GM18907 (cell line): ENCODE results near the gene PPM1H.
"Not testable (repeated sequence)": the region's sequence is repeated elsewhere in the genome, so short reads cannot be mapped to it uniquely, and the experiment has no call there.

Experiments
- ATAC-seq: cut with Tn5 transposase; IDR thresholded peaks from one replicate; pipeline ENCODE4 v1.9.1; 2021; ENCODE audit warnings: mild to moderate bottlenecking, moderate library complexity; ENCODE audit not compliant: unreplicated experiment

PPM1H gene

DNA sequence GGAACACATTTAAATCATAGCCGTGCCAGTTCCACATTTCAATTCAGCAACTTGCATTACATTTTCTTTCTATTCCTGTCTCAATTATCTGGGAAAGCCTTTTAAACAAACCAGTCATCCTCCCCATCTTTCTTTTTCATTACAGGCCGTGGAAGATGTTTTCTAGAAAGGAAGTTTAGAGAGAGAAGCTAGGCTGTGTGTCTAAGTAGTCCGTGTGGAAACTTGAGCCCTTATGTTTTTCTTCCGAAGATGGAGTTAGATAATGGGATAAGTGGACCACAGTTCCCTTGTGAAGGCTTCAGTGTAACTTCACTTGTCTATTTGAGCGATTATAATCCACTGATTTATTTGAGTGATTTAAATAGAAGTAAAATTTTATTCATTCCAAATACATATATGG lies 12.4 kb upstream of the PPM1H start:
- ATAC-seq, result no peak

DNA sequence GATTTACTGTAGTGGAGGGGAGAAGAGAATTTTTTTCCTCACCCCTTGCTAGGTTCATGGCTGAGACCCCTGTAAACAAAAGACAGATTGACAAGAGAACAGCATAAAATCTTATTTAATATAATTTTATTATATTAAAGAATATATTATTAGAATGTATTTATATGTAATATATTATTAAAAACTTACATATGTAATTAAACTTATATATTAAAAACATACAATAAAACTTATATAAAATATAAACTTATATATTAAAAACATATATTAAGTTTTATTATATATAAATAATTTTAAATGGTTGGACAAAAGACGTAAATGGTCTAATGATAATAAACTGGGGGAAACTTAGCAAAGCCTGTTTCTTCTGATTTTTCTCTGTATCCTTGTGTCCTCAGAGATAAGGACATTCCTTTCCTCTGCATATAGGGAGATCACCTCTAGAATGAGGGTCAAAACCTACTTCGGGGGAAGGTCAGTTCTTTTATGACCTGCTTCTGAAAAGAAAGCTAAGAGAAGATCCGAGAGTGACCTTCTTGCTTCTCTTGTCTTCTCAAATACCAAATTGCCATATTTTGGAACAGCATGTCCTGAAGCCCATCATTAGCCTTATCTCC lies 8.9 kb upstream of the PPM1H start:
- ATAC-seq, result no peak

DNA sequence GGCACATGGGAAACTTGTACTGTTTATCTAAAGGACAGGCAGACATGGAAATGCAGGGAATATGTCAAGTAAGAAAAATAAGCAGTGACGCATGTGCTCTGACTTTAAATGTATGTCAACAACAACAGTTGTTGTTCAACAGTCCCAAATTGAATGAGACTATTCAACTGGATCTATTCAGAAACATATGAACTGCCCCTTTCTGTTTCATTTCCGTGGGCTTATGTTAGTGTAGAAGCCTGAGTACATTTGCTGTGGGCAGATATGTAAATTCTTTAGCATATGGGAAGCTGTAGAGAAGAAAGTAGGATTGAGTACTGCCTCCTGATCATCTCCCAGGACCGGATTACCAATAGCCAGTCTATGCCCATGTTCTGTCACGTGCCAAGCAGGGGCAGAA lies 7.4 kb upstream of the PPM1H start:
- ATAC-seq, result not testable (repeated sequence)

DNA sequence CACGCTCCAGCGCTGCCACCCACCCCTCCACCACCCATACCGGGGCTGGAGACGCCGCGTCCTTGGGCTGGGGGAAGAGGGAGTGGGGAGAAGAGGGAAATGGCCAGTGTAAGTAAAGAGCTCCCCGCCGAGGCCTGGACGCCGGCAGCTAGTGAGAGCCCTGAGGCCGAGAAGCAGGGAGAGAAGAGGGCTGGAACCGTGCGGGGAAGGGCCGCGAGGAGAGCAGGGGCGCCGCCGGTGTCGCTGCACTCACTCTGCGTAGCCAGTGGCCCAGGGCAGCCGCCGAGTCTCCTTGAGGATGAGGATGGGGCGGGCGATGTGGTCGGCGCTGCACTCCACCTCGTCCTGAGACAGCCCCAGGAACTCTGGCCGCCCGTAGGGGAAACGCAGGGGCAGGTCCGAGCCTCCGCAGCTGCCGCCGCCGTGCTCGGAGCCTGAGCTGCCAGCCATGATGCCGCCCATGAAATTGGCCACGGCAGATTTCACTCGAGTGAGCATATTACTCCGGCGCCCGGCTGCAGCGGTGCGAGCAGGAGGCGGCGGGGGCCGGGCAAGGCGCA lies 631 bp downstream of the PPM1H start:
- peak; percentile 54 for ATAC-seq

DNA sequence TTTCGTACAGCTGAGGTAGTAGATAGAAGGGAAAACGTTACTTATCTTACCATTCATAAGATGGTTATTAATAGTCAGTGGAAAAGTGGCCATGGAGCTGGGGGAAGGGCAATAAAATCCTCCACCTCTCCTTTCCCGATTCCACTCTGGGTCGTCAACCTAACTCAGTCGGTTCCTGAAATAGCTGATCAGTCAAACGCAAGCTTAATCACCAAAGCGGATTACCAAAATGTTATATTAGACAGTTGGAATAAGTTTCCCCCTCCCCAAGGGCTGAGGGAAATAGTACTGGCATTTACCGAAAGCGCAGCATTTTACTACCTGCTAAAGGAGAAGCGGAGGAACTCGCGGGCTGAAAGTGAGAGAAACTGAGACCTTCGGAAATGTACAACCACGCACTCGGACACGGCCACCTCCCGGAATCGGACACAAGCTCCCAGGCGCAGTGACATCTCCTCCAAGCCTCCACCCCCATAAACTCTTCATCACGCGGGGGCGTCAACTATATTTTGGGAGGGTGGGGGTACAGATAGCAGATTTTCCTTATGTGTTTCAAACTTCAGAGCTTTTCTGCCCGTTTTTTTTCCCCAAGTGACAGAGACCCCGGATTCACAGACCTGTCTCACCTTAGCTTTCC lies 1.2 kb downstream of the PPM1H start:
- ATAC-seq, result no peak

DNA sequence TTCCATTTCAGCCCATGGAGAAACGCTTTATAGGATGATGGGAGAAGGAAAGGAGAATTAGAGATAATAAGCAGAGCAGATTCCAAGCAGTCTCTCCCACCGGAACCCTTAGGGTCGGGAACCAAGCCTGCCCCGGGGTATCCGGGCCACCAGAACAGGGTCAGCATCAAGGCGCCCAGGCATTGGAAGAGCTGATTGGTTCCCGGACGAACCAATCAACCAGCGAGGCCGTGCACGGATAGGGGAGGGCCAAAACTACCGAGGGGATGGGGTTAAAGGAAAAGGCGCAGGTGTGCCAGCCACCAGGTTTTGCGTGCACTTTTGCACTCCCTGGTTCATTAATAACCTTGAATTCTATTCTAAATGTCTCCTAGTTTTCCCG lies 1.7 kb downstream of the PPM1H start:
- no peak for ATAC-seq

DNA sequence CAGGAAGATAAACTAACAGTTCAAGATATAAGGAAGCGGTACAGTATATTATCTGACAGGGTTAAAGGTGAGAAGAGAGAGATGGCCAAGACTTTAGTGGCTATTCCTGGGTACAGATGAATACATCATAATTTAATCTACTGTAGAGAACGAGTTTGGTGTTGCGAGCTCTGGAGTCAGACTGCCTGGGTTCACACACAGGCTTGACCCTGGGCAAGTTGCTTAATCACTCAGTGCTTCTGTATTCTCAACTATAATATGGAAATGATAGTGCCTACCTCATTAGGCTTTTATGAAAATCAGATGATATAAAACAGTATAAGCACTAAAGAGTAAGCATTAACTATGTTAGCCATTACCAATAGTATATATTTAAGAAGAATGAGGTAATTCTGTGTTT lies 3.5 kb downstream of the PPM1H start:
- no peak for ATAC-seq

DNA sequence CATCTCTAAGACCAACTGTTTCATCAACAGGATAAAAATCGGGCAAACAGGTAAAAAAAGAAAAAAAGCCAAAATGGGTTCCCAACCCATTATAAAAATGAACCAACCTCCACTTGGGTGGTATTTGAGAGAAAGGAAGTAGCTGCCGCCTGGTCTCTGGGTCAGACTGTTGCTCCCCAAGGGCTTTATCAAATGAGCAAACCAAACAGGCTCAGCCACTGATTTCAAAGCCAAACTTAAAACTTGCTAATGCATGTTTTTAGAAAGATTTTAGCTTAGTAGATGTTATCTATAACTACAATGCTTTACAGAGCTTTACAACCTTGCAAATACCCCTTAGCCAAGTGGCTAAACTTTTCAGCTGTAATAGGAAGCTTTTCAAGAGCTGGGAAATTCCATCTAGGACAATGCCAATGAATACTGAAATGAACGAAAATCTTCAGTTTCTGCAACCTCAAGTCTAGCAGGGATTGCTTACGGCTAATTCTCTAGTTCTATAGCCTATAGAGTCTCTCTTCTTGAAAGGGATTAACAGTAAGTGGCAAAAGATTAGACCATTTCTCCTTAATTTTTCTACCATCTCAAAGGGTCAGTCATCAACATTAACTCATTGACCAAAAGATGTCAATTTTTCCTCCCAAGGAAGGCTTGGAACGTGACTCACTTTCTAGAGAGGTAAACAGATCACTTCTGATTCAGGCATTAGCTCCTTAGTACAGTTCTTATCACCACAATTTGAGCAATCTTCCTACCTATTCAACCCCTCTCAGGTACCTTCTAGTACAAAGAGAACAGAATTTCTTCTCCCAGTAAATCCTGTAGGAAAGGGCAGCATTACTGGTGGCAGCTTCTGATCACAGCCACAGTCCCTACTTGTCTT lies 4.2 kb downstream of the PPM1H start:
- ATAC-seq, result no peak

DNA sequence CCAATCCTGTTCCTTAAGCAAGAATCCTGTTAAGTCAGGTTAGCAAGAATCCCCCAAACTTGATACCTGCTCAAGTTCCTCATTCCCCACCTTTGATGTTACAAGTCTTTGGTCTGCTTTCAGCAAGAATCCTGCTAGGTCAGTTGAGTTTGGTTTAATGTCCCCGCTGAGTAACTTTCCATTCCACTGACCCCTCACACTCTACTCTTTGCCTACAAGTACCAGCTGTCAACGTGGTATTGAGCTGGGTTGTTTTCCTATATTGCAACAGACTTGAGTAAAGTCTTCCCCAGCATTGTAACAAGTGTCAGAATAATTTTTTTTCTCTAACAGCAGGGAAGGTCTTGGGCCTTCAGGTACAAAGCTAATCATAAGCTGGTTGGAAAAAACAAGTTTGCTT lies 6.3 kb downstream of the PPM1H start:
- ATAC-seq, result no peak

DNA sequence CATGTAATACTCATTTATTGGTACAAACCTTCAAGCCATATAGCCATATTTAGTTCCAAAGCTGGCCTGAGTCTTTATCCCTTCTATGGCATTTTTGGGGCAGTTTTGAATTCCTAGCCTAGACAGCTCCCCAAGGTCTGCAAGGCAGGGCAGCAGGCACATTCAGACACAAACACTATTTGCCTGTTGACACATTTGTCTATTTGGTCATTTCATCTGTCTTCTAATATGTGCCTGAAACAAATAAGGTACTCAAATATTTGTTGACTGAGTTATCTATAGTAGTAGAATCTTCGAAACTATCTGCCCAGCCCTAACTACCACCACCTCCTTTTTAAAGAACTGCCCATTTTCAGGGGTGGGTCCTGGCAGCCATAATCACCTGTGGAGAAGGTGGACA lies 9.3 kb downstream of the PPM1H start:
- ATAC-seq, result no peak

DNA sequence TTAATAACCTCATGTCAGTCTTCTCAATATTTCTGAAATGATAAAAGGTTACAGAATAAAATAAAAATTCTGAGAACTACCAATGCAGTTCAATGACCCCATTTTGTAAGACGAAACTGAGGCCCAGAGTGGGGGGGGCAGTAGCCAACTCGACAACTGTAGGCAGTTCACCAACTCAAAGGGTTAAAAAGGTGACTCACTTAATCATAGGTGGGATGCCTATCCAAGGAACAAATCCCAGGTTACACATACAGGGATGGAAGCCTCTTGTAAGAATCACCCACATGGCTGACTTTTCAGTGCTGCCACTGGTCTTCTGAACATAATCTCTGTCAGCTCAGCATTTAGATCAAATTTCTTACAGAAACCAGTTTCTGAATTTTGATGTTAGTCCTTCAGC lies 10.9 kb downstream of the PPM1H start:
- ATAC-seq, result no peak

DNA sequence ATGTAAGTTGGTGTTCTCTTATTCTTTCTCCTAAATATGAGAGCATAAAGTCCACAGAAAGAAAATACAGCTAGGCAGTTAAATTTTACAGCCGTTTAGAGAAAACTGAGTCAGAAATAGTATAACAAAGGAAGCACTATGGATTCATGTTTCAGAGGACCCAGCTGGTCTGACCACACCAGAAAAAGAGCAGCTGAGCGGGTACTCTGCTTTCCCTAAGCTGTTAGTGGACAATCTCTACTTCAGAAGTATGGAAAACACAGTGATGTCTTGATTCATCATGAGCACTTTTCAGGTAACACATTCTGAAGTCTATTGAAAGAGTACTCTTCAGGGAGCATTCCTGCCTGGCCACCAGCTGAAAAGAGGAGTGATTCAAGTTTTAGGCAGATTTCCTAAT lies 12.4 kb downstream of the PPM1H start:
- ATAC-seq, result no peak

DNA sequence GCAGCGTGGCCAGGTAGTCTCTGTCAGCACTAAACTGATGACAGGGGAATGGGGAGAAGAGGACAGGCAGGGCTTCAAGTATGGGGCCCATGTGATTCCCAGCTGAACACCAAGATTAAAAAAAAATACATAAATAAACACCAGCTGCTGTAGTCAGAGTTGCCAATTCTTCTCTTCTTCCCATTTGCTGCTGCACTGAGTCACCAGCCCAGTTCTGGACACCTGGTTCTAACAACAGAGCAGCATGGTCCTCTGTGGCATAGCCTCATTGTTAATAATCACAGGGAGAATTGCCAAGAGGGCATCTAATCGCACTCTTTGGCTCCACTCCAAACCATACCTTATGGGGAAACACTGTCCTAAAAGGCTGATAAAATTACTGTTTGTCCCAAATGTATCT lies 15.1 kb downstream of the PPM1H start:
- ATAC-seq, result no peak

DNA sequence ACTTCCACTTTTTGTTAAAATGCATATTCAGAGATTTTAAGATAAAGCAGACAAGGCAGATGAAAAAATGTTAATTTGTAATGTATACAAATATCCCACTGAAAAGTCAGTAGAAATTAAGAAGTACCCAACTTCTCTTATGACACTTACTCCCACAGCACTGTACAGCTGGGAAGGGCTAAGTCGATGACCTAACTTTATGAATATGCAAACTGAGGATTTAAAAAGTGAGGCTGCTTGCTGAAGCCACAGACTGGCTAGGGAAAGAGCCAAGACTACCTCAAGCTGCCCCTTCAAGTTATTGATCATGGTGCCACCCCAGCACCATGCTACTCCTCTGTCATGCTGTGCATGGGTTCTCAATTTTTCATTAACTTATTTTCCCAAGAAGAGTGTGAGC lies 17.0 kb downstream of the PPM1H start:
- no peak for ATAC-seq

DNA sequence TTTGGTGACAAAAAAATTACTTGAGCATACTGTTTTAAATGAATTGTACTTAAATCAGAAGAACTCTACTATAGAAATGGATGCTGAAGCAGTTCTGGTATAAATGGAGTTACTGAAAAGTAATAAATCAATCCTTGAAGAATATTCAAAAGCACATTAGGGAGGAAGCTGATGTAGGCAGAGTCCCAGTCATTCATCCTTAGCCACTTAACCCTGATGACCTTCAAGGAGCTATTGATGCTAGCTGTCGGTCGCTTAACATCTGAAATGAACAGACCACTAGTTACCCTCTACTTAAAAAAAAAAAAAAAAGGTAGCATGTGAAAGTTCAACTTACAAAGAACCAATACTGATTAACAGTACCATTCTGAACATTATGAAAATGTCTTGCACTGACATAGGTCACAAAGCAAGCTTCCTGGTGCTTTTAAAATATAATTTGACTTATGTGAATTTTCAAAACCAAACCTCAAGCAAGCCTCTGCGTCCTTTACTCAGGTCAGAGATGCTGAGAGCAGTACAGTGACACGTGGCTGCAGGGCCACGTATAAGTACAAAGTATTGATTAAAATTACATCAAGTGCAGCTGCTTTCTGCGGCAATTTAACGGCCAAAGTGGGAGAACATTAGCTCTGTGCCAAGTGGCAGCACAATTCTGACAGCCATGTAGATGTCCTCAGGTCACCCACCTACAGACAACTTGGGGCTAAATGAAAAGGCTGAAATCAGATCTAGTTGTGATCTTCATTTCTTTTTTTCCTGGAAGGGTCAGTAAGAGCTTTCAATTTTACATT lies 18.1 kb downstream of the PPM1H start:
- no peak for ATAC-seq

DNA sequence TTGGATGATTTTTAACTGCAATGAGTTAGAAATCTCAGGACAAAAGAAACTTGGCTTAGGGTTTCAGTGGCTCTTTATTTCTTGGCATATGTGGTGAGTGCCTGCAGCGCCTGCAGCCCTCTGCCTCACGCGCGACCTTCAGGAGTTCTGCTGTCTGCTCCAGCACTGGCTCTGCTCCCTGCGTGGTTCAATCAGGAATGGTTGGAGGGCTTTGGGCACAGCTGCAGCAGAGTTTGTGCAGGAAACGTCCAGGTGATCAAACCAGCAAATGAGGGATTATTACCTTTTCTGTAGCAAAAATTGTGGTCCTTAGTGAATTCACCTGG lies 19.8 kb downstream of the PPM1H start:
- no peak for ATAC-seq

DNA sequence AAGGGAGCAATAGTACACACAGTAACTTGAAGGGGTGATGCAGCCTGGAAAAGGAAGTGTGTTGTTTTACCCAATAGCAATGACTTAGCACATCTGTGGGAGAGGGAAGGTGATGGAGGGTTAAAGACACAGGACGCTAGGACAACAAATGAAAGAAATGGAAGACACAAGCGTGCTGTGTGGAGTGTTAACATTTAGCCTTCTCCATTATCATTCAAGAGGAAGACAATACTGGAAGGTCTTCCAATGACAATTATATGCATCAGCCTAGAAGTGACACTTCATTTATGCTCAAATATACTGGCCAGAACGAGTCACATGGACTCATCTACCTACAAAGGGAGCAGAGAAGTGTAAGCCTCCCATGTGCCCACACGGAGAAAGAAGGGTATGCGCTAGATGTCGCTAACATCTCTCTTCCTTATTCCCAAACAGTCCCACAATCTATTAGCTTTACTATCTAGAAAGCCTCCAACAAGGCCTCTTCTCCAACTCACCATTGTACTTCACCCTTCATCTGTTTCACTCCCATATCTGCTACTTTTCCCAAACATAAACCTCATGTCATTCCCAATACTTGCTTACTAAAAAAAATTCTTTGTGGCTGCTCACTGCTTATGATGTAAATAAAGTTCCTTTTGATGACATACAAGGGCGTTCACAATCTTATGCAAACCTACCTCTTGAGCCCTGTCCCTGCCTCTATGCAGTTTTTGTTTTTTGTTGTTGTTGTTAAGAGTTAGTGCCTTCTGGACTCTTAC lies 20.3 kb downstream of the PPM1H start:
- no peak for ATAC-seq

DNA sequence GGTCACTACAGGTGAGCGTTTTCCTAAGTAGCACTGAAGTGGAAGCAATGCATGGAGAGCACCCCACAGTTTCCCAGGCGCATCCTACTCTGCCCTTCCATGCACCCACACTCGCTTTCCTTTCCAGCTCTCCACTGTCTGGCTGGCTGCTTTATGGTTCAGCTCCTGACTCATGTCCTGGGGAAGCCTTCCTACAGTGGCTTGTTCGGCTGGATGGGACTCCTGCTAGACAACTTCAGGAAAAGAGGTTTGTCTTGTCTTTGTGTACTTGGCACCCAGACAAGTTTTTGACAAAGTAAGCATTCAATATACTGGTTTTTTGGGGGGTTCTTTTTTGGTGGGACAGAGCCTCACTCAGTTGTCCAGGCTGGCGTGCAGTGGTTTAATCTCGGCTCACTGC lies 21.6 kb downstream of the PPM1H start:
- ATAC-seq, result no peak

DNA sequence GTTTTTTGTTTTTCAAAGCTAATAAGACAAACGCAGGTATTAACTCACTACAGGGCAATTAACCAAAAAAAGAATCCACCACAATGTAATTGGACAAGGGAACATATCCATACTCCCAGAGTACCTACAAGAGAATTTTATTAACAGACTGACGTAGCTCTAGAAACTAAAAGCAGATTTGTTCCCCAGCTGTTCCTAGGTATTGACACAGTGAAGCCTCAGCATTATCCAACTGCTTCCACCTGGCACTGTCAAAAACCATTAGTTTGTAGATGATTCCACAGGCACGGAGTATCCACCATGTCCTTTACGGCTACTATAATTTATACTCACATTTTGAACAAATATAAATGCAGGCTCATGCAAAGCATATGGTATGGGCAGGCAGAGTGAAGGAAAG lies 22.3 kb downstream of the PPM1H start:
- no peak for ATAC-seq

DNA sequence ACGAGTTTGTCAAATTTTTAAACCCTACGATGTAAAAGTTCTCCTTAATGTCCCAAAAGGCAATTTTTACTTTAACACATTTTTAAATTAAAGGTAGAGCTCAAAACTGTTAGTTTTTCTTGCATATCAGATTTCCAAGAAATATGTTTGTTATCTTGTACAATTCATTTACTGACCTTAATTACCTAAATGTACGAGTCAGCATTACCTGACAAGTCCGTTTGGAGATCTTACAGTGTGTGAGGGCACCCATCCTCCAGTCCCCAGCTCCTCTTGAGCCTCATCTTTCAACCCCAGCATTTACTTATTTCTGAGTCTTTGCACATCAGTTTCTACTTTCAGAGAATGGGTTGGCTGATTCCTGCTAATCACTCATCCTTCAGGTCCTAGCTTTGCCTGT lies 23.7 kb downstream of the PPM1H start:
- no peak for ATAC-seq
